Loucy (cell line): ENCODE measurements around the gene ZNRF2.

Experiments
- EZH2phosphoT487 ChIP-seq: fragments of 200-600 bp; IDR thresholded peaks from 2 replicates; pipeline ENCODE4 v1.6.1; 2018; ENCODE audit warnings: antibody characterized with exemption, mild to moderate bottlenecking, moderate library complexity, borderline replicate concordance
- TF ChIP-seq, protein P1 (sequence below): fragments of 200-600 bp; sonication (generic); conservative IDR thresholded peaks from 2 replicates; pipeline ENCODE4 v1.5.1; 2014; ENCODE audit warnings: mild to moderate bottlenecking, antibody characterized with exemption, low read length

DNA sequence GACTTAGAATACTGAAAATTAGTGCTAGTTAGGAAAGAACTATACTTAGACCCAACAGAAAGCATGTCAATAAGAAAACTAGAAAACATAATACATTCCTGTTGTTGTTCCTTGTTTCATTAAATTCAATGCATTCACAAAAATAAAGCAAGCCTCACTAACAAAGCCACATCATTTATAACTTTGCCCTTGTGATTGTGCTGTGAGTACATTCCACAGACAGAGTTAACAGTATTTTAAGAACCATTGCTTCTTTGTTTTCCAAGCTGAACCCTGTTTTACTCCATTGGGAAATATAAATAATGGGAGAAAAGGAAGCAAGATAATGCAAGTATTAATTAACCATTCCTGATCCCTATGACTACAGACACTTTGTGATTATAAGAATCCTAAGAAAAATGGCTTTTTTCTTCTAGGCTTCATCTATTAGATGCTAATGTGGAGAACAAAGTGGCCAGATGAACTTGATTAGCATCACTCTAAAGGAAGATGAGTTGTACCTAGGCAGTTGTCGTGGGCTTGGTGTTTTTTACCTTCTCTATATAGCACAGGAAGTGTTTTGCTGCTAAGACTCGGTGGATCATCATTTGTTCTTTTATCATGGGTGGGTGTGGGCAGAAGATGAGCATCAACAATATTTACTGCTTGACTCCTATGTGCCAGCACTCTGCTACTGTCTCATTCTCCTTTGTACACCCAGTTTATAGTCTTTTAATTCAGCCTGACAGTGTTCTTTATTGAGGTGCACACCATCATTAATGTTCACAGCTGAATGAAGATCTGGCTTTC, 34.2 kb upstream of the ZNRF2 start:
- TF ChIP-seq, protein P1, sequence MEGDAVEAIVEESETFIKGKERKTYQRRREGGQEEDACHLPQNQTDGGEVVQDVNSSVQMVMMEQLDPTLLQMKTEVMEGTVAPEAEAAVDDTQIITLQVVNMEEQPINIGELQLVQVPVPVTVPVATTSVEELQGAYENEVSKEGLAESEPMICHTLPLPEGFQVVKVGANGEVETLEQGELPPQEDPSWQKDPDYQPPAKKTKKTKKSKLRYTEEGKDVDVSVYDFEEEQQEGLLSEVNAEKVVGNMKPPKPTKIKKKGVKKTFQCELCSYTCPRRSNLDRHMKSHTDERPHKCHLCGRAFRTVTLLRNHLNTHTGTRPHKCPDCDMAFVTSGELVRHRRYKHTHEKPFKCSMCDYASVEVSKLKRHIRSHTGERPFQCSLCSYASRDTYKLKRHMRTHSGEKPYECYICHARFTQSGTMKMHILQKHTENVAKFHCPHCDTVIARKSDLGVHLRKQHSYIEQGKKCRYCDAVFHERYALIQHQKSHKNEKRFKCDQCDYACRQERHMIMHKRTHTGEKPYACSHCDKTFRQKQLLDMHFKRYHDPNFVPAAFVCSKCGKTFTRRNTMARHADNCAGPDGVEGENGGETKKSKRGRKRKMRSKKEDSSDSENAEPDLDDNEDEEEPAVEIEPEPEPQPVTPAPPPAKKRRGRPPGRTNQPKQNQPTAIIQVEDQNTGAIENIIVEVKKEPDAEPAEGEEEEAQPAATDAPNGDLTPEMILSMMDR = no peak
- no peak for TF ChIP-seq EZH2phosphoT487
